Neuronal stem cell (in vitro differentiated cells): ENCODE results near the gene CTXN3.

Experiments used
- DNase-seq: peaks from one replicate; pipeline ENCODE4 v3.0.0-alpha.2; 2013; ENCODE audit warnings: low spot score
- H2AFZ ChIP-seq: one replicate; pipeline ENCODE4 v1.6.1; 2013; ENCODE audit warnings: mild to moderate bottlenecking, low read length, inconsistent platforms
- H2AK5ac ChIP-seq: 2 replicates; pipeline ENCODE4 v1.6.1; 2013; ENCODE audit warnings: low read depth, mild to moderate bottlenecking, inconsistent platforms, low read length, moderate library complexity, mixed read lengths
- H2BK120ac ChIP-seq: 2 replicates; pipeline ENCODE4 v1.6.1; 2013; ENCODE audit warnings: low read depth, mild to moderate bottlenecking, inconsistent platforms, low read length, moderate library complexity, mixed read lengths
- H2BK12ac ChIP-seq: one replicate; pipeline ENCODE4 v1.6.1; 2013; ENCODE audit warnings: low read length, inconsistent platforms
- H2BK15ac ChIP-seq: 2 replicates; pipeline ENCODE4 v1.6.1; 2013; ENCODE audit warnings: mild to moderate bottlenecking, low read length, inconsistent platforms, mixed read lengths
- H2BK5ac ChIP-seq: one replicate; pipeline ENCODE4 v1.6.1; 2013; ENCODE audit warnings: inconsistent platforms, mild to moderate bottlenecking, low read length, moderate library complexity
- H3K14ac ChIP-seq: one replicate; pipeline ENCODE4 v1.6.1; 2013; ENCODE audit warnings: low read length, inconsistent platforms
- H3K18ac ChIP-seq: 2 replicates; pipeline ENCODE4 v1.6.1; 2013; ENCODE audit warnings: low read length, inconsistent platforms
- H3K23ac ChIP-seq: 2 replicates; pipeline ENCODE4 v1.6.1; 2013; ENCODE audit warnings: low read depth, mild to moderate bottlenecking, mixed read lengths, low read length, inconsistent platforms; ENCODE audit not compliant: poor library complexity
- H3K27ac ChIP-seq: replicated peaks from 3 replicates; pipeline ENCODE4 v1.5.1; 2013; ENCODE audit warnings: low read length, inconsistent platforms
- H3K27me3 ChIP-seq, 3 experiments: 2 replicates each; pipeline ENCODE4 v1.6.1; 2013; ENCODE audit warnings: low read length in 3 of 3, mild to moderate bottlenecking in 2 of 3, inconsistent platforms in 1 of 3, low read depth in 1 of 3, mixed read lengths in 1 of 3, moderate library complexity in 1 of 3; ENCODE audit not compliant: control insufficient read depth in 3 of 3, insufficient read depth in 3 of 3
- H3K36me3 ChIP-seq, 2 donors: replicated peaks in 1 of 2; 2 replicates each; pipeline ENCODE4 v1.6.1; 2013; ENCODE audit warnings: low read length in 2 of 2; ENCODE audit not compliant: control insufficient read depth in 2 of 2, insufficient read depth in 2 of 2
- H3K4ac ChIP-seq: 2 replicates; pipeline ENCODE4 v1.6.1; 2013; ENCODE audit warnings: inconsistent platforms, mild to moderate bottlenecking, low read length, moderate library complexity
- H3K4me1 ChIP-seq, 2 donors: 1 replicate in 1 of 2; 2 replicates in 1 of 2; pipeline ENCODE4 v1.6.1; 2013; ENCODE audit warnings: low read length in 2 of 2, low read depth in 1 of 2; ENCODE audit not compliant: control insufficient read depth in 2 of 2, insufficient read depth in 1 of 2
- H3K4me2 ChIP-seq: one replicate; pipeline ENCODE4 v1.6.1; 2013; ENCODE audit warnings: mild to moderate bottlenecking, low read length, inconsistent platforms; ENCODE audit not compliant: insufficient read depth, poor library complexity, severe bottlenecking
- H3K4me3 ChIP-seq, 2 donors: 2 replicates each; pipeline ENCODE4 v1.5.1; 2013; ENCODE audit warnings: low read length in 2 of 2, mild to moderate bottlenecking in 2 of 2, inconsistent platforms in 1 of 2, moderate library complexity in 1 of 2
- H3K79me1 ChIP-seq: one replicate; pipeline ENCODE4 v1.6.1; 2013; ENCODE audit warnings: low read depth, mild to moderate bottlenecking, inconsistent platforms, low read length, moderate library complexity
- H3K9ac ChIP-seq: one replicate; pipeline ENCODE4 v1.6.1; 2013; ENCODE audit warnings: mild to moderate bottlenecking, low read depth, low read length, inconsistent platforms; ENCODE audit not compliant: poor library complexity
- H3K9me3 ChIP-seq, 2 donors: replicated peaks in 1 of 2; 2 replicates each; pipeline versions ENCODE3 to v1.6.1; 2013; ENCODE audit warnings: low read length in 2 of 2, mild to moderate bottlenecking in 2 of 2, inconsistent platforms in 1 of 2, low read depth in 1 of 2, mixed read lengths in 1 of 2, moderate library complexity in 1 of 2; ENCODE audit not compliant: control insufficient read depth in 2 of 2, insufficient read depth in 1 of 2
- H4K8ac ChIP-seq: one replicate; pipeline ENCODE4 v1.6.1; 2013; ENCODE audit warnings: low read depth, mild to moderate bottlenecking, inconsistent platforms, low read length, moderate library complexity
- H4K91ac ChIP-seq: one replicate; pipeline ENCODE4 v1.6.1; 2013; ENCODE audit warnings: low read length, low read depth, mild to moderate bottlenecking, inconsistent platforms; ENCODE audit not compliant: poor library complexity
- WGBS, 2 donors: extraction: QIAGEN DNeasy Blood & Tissue Kit; methylation state at CpG; one replicate each; pipeline ENCODE4 v1.1.7; 2013; ENCODE audit warnings: missing lambda C conversion rate in 2 of 2, mixed read lengths in 1 of 2; ENCODE audit not compliant: insufficient read length in 2 of 2, insufficient replicate concordance in 1 of 2; ENCODE audit errors: extremely low coverage in 2 of 2; 5-methylcytosine and 5-hydroxymethylcytosine counted together

The CTXN3 gene

GRCh38 chr5:127707209-127707608 lies 58.3 kb downstream of the CTXN3 start:
- no peak for DNase-seq
- WGBS, 2 donors: no CpG with 5 or more reads among the region's 3 CpGs
- Histone ChIP-seq H2BK120ac (no peak overlapping the region), H3K4me2 (no peak overlapping the region), H4K8ac (no peak overlapping the region), H3K27ac (no peak overlapping the region), H2AFZ (no peak overlapping the region), H3K36me3 (no peaks in the 10 kb centered on the region), H2BK12ac (no peak overlapping the region), H3K9ac (no peak overlapping the region), H3K4me3 (no peak overlapping the region), H4K91ac (no peak overlapping the region), H3K4me1 (peaks cover 10 to 28% of the 10 kb centered on the region in 2 donors), H2AK5ac (no peak overlapping the region), H3K79me1 (no peaks in the 10 kb centered on the region), H3K27me3 (no peaks in the 10 kb centered on the region), H3K18ac (no peak overlapping the region), H3K14ac (no peak overlapping the region), H2BK15ac (no peak overlapping the region), H3K4ac (no peak overlapping the region), H3K9me3 (peaks cover 0 to under 1% of the 10 kb centered on the region in 2 donors), H3K23ac (no peak overlapping the region), H2BK5ac (no peak overlapping the region)
